Right lobe of liver (tissue), 4 donors: ENCODE data around the gene SPAG7.

ENCODE experiments used
- CTCF ChIP-seq, 4 donors: fragments of 200-600 bp in 3 of 4; fragments of 450-650 bp in 1 of 4; IDR thresholded peaks; one replicate each; pipeline versions ENCODE4 v1.5.1 to v1.8.0; 2016 to 2022; ENCODE audit warnings: antibody characterized with exemption in 4 of 4, mild to moderate bottlenecking in 2 of 4
- POLR2A ChIP-seq: fragments of 450-650 bp; IDR thresholded peaks from one replicate; pipeline ENCODE4 v1.6.1; 2017; ENCODE audit warnings: antibody characterized with exemption, mild to moderate bottlenecking
- donor health status: DM: no; HTN: no; CAD: no.
- donor health status: DM: no; HTN: no; CAD: no.
- donor health status: DM: no; HTN: yes; CAD: no.

- TF ChIP-seq CTCF (IDR thresholded peaks at IDR 0.05) (no peak), POLR2A (peak; percentile 69)
Measured at GRCh38 chr17:4950075-4950745, 17.4 kb downstream of the SPAG7 start.
